ENCODE results near the gene LDAF1.

The LDAF1 gene

GRCh38 chr16:21157632-21158031, 842 bp upstream of the LDAF1 start:
- no peak for TF ChIP-seq CTCF (conservative IDR thresholded peaks at IDR 0.05)
- no peak overlapping the region for H3K27ac ChIP-seq

- TF ChIP-seq CTCF (conservative IDR thresholded peaks at IDR 0.05), result no peak
- peak overlapping the region; percentile 62 for H3K27ac ChIP-seq
Observed at GRCh38 chr16:21159281-21159951, 942 bp downstream of the LDAF1 start.

- TF ChIP-seq CTCF (conservative IDR thresholded peaks at IDR 0.05), result no peak
- H3K27ac ChIP-seq, result no peak overlapping the region
Observed at GRCh38 chr16:21160276-21160675, 1.8 kb downstream of the LDAF1 start.

GRCh38 chr16:21161211-21161610, 2.7 kb downstream of the LDAF1 start:
- no peak overlapping the region for H3K27ac ChIP-seq
- TF ChIP-seq CTCF (conservative IDR thresholded peaks at IDR 0.05), result no peak

- peak overlapping the region; percentile 56 for H3K27ac ChIP-seq
- TF ChIP-seq CTCF (conservative IDR thresholded peaks at IDR 0.05), result no peak
Observed at GRCh38 chr16:21162661-21163151, 4.2 kb downstream of the LDAF1 start.

- H3K27ac ChIP-seq, result peak overlapping the region; percentile 56
- TF ChIP-seq CTCF (conservative IDR thresholded peaks at IDR 0.05), result no peak
Observed at GRCh38 chr16:21163576-21163975, 5.1 kb downstream of the LDAF1 start.

- no peak for TF ChIP-seq CTCF (conservative IDR thresholded peaks at IDR 0.05)
- H3K27ac ChIP-seq, result no peak overlapping the region
Observed at GRCh38 chr16:21164521-21165168, 6.2 kb downstream of the LDAF1 start.
